Measurements from ENCODE around the gene HOXB2. TPM values are rescaled to one million over a fixed set of nuclear protein-coding genes. Genes with fewer than 3 reads are reported as not detected.

The HOXB2 gene
- total and polyA plus RNA-seq, 8 donors, result 6.7 to 83.0 (median 12.4) TPM

DNA sequence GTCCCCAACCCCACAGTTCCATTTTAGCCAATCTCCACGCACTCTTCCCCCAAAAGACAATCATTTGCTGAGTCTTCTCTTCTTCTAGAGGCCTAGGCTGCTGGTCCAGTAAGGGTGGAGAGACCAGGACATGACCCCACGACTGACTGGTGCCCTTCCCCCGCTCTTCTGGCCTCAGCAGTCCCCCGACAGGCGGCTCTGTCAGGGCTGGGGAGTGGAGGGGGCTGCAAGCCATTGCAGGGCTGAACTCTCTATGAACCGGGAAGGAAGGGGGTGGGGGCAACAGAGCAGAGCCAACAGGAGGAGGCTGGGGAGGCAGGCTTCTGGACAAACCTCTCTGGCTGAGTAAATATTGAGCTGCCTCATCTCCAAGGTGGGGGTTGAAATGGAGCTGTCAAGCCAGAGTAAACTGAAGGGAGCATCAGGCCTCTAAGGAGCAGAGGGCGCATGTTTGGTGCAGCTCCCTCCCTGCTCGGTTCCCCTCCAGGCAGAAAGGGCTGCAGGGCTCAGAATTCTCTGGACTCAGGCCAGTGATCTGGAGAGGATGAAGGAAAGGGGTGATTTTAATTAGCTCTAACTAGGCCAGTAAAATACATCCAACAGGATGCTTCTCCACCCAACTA, 22.8 kb downstream of the HOXB2 start:
- no peaks in the 10 kb centered on the region for H3K9me3 ChIP-seq
- 23 to 41% (median 31%) methylated on average over 8 of the region's 8 CpGs for WGBS, 5 donors
- H3K27ac ChIP-seq, result no peak overlapping the region
- TF ChIP-seq, protein P1, sequence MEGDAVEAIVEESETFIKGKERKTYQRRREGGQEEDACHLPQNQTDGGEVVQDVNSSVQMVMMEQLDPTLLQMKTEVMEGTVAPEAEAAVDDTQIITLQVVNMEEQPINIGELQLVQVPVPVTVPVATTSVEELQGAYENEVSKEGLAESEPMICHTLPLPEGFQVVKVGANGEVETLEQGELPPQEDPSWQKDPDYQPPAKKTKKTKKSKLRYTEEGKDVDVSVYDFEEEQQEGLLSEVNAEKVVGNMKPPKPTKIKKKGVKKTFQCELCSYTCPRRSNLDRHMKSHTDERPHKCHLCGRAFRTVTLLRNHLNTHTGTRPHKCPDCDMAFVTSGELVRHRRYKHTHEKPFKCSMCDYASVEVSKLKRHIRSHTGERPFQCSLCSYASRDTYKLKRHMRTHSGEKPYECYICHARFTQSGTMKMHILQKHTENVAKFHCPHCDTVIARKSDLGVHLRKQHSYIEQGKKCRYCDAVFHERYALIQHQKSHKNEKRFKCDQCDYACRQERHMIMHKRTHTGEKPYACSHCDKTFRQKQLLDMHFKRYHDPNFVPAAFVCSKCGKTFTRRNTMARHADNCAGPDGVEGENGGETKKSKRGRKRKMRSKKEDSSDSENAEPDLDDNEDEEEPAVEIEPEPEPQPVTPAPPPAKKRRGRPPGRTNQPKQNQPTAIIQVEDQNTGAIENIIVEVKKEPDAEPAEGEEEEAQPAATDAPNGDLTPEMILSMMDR (IDR thresholded peaks at IDR 0.05), result no peak
- TF ChIP-seq POLR2AphosphoS5 (IDR thresholded peaks at IDR 0.05), result no peak
- TF ChIP-seq EP300 (IDR thresholded peaks at IDR 0.05), result no peak
- no peak for TF ChIP-seq POLR2A (IDR thresholded peaks at IDR 0.05)
- DNase-seq, result peak in 1 of 2 donors; percentile 90
- H3K36me3 ChIP-seq, result no peaks in the 10 kb centered on the region
- H3K27me3 ChIP-seq, result peaks cover 0 to 92% (median 29%) of the 10 kb centered on the region in 3 donors
- H3K4me1 ChIP-seq, result peaks cover 0 to 16% (median 10%) of the 10 kb centered on the region in 4 donors
- H3K4me3 ChIP-seq, result no peak overlapping the region
- intact Hi-C loops (cut with DNase I; ENCODE audit: low total_unique reads), result no loop called here

DNA sequence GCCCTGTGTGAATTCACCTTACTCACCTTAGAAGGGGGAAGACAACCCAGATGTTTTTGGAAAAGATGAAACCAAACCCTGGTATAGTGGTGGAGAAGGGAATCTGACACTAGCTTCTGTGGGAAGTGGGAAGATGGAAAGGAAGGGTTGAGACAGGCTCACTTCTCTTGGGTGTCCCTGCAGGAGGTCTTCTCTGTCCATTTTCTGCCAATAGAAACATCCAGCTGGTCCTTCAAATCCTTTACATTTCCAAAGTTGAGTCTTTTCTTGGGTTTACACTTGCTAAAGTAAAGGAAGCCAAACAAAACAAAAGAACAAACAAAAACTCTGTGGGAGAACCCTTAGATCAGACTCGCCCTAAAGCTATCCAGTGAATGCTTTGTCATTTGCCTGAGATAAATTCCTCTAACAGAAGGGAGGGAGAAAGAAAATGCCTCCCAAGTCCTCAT, 24.3 kb downstream of the HOXB2 start:
- 37 to 57% (median 48%) methylated on average over 1 of the region's 1 CpG for WGBS, 5 donors
- intact Hi-C loops (cut with DNase I; ENCODE audit: low total_unique reads), result no loop called here
- peaks cover 0 to 13% (median 8%) of the 10 kb centered on the region in 4 donors for H3K4me1 ChIP-seq
- H3K4me3 ChIP-seq, result no peak overlapping the region
- TF ChIP-seq POLR2A (IDR thresholded peaks at IDR 0.05) (no peak), EP300 (IDR thresholded peaks at IDR 0.05) (no peak), POLR2AphosphoS5 (IDR thresholded peaks at IDR 0.05) (no peak)
- TF ChIP-seq, protein P1 (IDR thresholded peaks at IDR 0.05), result no peak
- DNase-seq, result no peak
- no peaks in the 10 kb centered on the region for H3K36me3 ChIP-seq
- no peaks in the 10 kb centered on the region for H3K9me3 ChIP-seq
- H3K27ac ChIP-seq, result no peak overlapping the region
- H3K27me3 ChIP-seq, result peaks cover 0 to 92% (median 19%) of the 10 kb centered on the region in 3 donors

DNA sequence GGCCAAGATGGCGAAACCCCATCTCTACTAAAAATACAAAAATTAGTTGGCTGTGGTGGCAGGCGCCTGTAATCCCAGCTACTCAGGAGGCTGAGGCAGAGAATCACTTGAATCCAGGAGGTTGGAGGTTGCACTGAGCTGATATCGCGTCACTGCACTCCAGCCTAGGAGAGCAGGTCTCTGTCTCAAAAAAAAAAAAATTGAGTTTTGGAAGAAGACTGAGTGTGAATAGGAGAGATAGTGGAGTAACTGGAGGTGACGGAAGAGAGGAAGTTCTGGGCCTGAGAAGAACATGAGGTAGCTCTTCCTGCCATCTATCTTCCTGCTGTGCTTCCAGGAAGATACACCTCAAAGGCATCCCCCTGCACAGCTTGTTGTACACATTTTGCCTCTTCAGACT, 25.5 kb downstream of the HOXB2 start:
- H3K9me3 ChIP-seq, result no peaks in the 10 kb centered on the region
- no peaks in the 10 kb centered on the region for H3K36me3 ChIP-seq
- H3K27ac ChIP-seq, result no peak overlapping the region
- WGBS, 5 donors, result 78 to 89% (median 82%) methylated on average over 5 of the region's 5 CpGs
- DNase-seq, result no peak
- intact Hi-C loops (cut with DNase I; ENCODE audit: low total_unique reads), result no loop called here
- TF ChIP-seq, protein P1 (IDR thresholded peaks at IDR 0.05), result no peak
- TF ChIP-seq POLR2A (IDR thresholded peaks at IDR 0.05), result no peak
- TF ChIP-seq POLR2AphosphoS5 (IDR thresholded peaks at IDR 0.05), result no peak
- no peak for TF ChIP-seq EP300 (IDR thresholded peaks at IDR 0.05)
- no peak overlapping the region for H3K4me3 ChIP-seq
- H3K4me1 ChIP-seq, result peaks cover 0 to 13% (median 8%) of the 10 kb centered on the region in 4 donors
- H3K27me3 ChIP-seq, result peaks cover 0 to 92% (median 25%) of the 10 kb centered on the region in 3 donors

DNA sequence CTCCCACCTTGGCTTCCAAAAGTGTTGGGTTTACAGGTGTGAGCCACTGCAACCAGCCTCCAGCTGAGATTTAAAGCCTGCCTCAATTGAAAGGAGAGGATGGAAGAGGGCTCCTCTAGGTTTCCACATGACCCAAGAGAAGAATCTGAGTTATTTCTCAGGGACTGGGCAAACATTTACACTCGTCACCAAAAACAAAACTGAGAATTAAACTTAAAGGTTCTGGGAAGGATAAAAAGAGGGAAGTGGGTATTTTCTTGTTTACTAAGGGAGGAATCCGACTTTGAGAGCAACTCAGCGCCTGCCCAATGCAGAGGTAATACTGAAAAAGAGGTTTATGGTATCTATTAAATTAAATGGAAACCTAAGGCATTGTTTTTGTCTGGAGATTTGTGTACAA, 27.4 kb downstream of the HOXB2 start:
- no peak for TF ChIP-seq POLR2A (IDR thresholded peaks at IDR 0.05)
- no peak for TF ChIP-seq POLR2AphosphoS5 (IDR thresholded peaks at IDR 0.05)
- WGBS, 5 donors, result 12 to 33% (median 19%) methylated on average over 3 of the region's 3 CpGs
- intact Hi-C loops (cut with DNase I; ENCODE audit: low total_unique reads), result no loop called here
- no peaks in the 10 kb centered on the region for H3K9me3 ChIP-seq
- no peak overlapping the region for H3K27ac ChIP-seq
- H3K27me3 ChIP-seq, result peaks cover 0 to 95% (median 24%) of the 10 kb centered on the region in 3 donors
- peaks cover 4 to 21% (median 8%) of the 10 kb centered on the region in 4 donors for H3K4me1 ChIP-seq
- no peak overlapping the region for H3K4me3 ChIP-seq
- no peaks in the 10 kb centered on the region for H3K36me3 ChIP-seq
- no peak for DNase-seq
